GM12872 (cell line): ENCODE results near the gene GDPD5.

Experiments used
- TF ChIP-seq, protein P1 (sequence below): IDR thresholded peaks from 3 replicates; pipeline ENCODE4 v1.5.1; 2011; ENCODE audit warnings: low read depth, mild to moderate bottlenecking, low read length, moderate library complexity; ENCODE audit not compliant: insufficient read depth

GDPD5 gene

GRCh38 chr11:75566763-75567279 is 41.1 kb upstream of the GDPD5 start:
- TF ChIP-seq, protein P1, sequence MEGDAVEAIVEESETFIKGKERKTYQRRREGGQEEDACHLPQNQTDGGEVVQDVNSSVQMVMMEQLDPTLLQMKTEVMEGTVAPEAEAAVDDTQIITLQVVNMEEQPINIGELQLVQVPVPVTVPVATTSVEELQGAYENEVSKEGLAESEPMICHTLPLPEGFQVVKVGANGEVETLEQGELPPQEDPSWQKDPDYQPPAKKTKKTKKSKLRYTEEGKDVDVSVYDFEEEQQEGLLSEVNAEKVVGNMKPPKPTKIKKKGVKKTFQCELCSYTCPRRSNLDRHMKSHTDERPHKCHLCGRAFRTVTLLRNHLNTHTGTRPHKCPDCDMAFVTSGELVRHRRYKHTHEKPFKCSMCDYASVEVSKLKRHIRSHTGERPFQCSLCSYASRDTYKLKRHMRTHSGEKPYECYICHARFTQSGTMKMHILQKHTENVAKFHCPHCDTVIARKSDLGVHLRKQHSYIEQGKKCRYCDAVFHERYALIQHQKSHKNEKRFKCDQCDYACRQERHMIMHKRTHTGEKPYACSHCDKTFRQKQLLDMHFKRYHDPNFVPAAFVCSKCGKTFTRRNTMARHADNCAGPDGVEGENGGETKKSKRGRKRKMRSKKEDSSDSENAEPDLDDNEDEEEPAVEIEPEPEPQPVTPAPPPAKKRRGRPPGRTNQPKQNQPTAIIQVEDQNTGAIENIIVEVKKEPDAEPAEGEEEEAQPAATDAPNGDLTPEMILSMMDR, result no peak

GRCh38 chr11:75565916-75566762 is 40.4 kb upstream of the GDPD5 start:
- TF ChIP-seq, protein P1, result no peak

DNA sequence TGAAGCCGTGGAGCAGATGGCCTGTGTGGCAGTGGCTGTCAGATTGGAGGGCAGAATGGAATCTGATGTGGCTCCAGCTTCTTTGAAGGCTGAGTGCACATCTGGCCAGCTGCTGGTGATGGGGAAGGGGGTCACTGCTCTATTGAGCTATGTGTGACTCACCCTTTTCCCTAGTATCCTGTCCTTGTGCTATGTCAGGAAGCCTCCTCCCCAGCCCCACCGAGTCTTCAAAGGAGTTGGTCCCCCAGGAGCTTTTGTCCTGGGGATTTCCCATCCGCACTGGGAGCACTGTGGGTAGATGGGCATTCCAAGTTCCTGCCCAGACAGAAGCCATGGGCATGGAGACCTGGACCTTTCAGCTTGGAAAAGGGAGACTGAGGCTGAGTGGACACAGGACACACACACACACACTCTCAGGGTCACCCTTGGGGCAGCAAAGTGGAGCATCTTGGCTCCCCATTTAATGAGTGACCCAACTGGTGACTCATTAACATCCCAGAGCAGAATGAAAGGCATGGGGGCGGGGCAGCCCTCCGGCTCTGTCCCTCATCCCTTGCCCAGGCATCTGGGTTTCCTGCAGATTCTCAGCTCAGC is 39.6 kb upstream of the GDPD5 start:
- TF ChIP-seq, protein P1, result no peak

GRCh38 chr11:75563978-75564552 is 38.3 kb upstream of the GDPD5 start:
- TF ChIP-seq, protein P1, result no peak

- TF ChIP-seq, protein P1, result no peak
Measured at GRCh38 chr11:75563501-75563977, 37.8 kb upstream of the GDPD5 start.

- TF ChIP-seq, protein P1, result no peak
Measured at GRCh38 chr11:75562836-75563484, 37.2 kb upstream of the GDPD5 start.
